Stromal cell of bone marrow (primary cell): ENCODE measurements around the gene SLC6A19.

Experiments used
- DNase-seq: peaks from one replicate; pipeline ENCODE4 v3.0.0-alpha.2; 2012; ENCODE audit warnings: low read depth

The SLC6A19 gene

GRCh38 chr5:1245905-1246576, 44.6 kb downstream of the SLC6A19 start:
- no peak for DNase-seq

GRCh38 chr5:1246711-1247431, 45.5 kb downstream of the SLC6A19 start:
- DNase-seq, result no peak

DNA sequence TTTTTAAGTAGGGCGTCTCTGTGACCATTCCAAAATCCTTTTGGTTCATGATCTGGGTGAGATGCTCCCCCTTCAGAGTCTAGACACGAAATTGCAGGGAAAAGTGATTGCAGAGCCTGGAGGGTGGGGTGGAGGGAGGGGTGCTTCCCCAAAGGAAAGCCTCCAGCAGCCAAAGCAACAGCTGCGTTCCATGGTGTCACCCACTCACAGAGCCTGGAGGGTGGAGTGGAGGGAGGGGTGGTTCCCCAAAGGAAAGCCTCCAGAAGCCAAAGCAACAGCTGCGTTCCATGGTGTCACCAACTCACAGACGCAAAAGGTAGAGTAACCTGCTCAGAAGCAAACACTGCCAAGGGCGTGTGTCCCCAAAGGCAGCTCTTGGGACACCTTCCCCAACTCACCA, 46.4 kb downstream of the SLC6A19 start:
- DNase-seq, result no peak

DNA sequence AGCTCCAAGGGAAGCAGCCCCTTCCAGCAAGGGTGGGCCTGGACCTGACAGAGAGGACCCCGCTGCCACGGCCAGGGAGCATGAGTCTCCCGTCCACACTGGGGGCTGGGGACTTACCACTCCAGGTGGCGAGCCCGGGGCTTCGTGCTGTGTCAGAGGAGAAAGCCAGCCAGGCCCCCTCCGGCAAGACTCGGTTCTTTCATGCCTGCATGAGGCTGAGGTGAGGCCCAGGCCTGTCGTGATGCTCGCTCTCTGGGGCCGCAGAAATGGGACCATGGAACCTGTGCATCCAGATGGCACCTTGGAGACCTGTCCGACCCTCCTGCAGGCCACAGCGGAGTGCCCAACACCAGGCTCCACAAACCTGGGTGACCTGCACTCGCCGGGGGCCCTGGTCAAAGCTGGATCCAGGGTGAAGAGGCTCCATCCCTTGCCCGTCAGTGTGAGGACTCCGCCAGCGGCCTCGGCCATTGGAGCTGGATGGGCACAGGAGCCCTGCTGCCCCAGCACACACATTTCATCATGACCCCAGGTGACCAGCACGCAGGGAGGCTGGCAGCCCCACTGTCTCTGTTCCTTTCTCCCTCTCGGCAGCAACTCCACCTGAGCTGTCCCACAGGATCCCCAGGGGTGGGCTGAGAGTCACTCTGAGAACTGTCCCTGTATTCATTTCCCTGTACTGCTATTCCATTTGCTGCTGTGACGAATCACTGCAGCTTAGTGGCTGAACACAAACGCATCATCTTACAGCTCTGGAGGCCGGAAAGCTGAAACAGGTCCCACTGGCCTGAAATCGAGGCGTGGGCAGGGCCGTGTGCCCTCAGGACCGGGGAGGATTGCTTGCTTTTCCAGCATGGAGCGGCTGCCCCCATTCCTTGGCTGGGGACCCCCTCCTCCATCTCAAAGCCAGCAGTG, 48.2 kb downstream of the SLC6A19 start:
- DNase-seq, result no peak

DNA sequence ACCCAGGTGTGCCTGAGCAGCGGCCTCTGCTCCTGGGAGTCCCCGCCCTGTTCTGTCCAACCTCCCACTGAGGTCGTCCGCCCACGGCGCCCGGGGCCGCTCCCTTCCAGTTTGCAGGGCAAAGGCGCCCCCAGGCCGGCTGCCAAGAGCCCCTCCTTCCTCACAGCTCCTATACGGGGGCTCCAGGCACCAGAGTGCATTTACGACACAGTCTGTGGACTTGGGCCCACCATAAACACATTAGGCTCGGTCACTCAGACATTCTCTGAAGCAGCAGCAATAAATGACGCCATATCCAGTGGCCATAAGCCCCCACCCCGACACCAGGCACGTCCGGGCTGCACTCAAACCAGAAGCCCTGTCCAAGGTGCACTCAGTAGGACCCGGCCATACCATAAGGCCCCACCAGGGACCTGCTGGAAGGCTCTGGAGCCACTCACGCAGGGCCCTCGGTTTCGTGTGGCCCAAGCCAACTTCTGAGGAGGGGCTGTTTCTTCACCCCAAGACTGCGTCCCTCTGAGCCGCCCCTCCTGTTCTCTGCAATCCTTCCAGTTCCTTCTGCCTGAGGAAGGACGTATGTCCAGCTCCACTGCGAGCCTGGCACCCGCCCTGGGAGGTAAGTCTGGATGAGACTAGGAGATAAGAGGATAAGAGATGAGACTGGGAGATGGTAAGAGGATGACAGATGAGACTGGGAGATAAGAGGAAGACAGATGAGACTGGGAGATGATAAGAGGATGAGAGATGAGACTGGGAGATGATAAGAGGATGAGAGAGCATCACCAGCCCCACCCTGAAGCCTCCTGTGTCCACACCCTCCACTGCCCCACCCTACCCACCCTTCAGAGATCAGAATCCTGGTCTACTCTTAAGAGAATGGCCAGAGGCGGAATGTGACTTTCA, 50.5 kb downstream of the SLC6A19 start:
- DNase-seq, result no peak

GRCh38 chr5:1252681-1253080, 51.3 kb downstream of the SLC6A19 start:
- DNase-seq, result no peak

DNA sequence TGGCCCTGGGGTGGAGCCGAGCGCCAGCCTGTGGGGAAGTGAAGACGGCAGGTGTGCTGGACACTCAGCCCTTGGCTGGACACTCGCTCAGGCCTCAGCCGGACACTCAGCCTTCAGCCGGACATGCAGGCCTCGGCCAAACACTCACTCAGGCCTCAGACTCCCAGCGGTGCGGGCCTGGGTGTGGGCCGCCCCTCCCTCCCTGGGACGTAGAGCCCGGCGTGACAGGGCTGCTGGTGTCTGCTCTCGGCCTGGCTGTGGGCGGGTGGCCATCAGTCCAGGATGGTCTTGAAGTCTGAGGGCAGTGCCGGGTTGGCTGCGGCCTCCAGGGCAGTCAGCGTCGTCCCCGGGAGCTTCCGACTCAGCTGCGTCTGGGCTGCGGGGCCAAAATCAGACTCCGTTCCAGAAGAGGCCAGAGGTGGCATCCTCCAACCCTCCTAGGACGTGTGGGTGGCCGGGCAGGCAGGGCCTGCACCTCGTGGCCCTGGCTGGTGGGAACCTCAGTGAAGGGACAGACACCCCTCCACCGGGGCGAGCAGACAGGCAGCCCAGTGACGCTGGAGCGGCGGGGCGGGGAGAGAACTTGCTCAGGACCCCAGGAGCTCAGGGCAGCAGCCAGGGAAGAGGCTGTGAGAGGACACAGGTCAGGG, 52.2 kb downstream of the SLC6A19 start:
- DNase-seq, result no peak

DNA sequence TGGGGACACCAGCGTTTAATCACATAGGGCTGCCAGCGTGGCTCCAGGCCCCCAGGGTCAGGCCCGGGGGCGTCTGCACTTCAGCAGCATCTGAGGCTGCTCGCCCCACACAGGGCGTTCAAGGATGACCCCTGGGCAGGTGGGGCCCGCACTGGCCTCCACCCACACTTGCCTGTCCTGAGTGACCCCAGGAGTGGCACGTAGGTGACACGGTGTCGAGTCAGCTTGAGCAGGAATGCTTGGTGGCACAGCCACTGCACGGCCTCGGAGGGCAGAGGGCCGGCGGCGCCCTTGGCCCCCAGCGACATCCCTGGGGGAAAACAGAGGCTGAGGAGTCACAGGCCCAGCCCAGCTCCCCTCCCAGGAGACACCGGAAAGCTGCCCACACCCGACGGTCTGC, 52.8 kb downstream of the SLC6A19 start:
- no peak for DNase-seq

DNA sequence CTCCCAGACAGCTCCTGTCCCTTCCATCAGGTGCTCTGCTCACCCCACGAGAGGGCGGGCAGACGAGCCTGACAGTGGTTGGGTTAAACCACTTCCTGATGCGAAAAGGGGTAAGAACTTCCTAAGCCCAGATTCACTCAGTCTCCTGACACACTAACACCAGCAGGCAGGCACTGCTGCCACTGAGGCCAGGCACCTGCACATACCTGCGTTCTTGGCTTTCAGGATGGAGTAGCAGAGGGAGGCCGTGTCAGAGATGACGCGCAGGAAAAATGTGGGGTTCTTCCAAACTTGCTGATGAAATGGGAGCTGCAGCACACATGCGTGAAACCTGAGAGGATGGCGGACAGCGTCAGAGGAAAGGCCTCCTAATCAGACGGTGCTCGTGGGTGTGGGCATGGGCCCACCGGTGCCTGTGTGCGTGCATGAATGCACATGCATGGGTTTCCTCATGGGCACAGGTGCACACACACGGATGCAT, 53.7 kb downstream of the SLC6A19 start:
- no peak for DNase-seq

- no peak for DNase-seq
Observed at GRCh38 chr5:1256776-1257175, 55.4 kb downstream of the SLC6A19 start.

DNA sequence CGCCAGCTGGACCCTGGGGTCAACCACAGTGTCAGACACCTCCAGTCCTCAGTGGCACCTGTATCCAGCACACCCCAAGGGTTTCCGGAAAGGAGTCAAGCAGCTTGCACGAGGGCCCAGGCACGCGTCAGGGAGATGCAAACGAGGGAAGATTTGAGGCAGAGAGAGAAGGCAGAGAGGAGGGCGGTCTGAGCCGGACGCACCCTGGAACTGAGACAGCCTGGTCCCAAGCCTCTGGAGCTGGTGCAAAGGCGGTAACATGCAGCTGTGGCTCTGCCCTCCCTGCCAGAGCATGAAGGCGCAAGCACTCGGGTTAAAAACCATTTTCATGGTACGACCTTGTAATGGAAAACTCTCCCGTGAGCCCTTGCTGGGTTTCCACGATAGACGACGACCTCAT, 56.0 kb downstream of the SLC6A19 start:
- no peak for DNase-seq

DNA sequence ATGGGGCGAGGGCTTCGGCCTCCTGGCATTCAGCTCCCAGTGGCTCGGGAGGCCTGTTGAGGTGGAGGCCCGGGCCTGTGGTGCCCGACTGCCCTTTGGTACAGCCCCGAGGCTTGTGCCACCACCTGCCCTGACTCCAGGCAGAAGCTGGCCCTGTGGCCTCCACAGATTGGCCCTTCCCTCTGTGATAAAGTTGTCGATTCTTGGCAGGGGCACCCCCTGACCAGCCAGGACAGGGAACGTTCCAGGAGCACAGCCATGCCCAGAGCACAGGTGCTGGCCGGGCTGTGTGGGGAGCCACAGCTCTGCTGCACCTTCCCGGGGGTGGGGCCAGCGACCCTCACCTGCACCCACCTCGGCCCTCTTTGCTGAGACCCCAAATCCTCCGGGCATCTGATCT, 56.4 kb downstream of the SLC6A19 start:
- DNase-seq, result no peak

- no peak for DNase-seq
Observed at GRCh38 chr5:1259806-1260480, 58.5 kb downstream of the SLC6A19 start.

DNA sequence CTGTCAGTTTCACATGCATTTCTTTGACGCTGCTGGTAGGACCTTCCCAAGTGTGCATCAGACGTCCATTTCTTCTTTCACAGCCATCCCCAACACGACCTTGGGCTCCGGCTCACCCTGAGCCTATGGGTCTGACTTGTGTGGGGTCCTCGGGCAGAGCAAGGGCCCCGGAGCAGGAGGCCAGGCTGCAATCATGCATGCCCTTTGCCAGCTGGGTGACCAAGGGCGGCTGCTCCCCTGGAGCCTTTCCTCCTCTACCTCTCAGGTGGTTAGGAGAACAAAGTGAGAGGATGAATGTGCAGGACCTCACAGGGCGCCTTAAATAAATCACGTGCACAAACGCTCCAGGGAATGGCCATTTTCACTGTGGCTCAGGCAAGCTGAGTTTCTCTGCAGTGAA, 60.2 kb downstream of the SLC6A19 start:
- no peak for DNase-seq

DNA sequence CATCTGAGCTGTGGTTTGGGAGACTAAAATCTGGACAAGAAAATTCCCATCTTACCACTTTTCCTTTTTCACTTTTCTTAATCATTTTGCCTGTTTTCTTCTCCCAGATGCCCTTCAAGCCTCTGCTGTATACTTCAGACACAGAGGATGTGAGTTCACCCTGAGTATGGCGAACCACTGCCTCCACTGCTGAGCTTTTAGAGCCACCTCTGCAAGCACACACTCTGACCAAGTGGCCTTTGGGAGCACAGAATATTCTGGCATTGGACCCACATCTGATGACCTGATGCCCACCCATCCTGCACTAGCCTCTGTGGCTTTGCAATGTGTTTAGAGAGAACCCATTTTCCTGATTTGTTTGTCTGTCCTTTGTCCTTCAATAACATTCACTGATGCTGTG, 61.0 kb downstream of the SLC6A19 start:
- no peak for DNase-seq

DNA sequence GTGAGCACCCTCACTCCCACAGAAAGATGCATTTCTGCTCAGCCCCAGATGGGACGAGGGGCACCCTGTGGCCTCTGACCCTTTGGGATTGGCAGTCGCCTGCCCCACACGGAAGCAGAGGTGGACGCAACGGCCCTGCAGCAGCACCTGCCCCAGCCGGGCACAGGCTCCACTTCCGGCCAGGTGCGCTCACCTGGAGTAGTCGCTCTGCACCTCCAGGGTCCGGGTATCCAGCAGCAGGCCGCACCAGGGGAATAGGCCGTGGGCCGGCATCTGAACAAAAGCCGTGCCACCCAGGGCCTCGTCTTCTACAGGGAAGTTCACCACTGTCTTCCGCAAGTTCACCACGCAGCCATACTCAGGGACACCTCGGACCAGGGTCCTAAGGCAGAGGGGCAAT, 62.8 kb downstream of the SLC6A19 start:
- no peak for DNase-seq

GRCh38 chr5:1265026-1265425, 63.6 kb downstream of the SLC6A19 start:
- DNase-seq, result no peak

DNA sequence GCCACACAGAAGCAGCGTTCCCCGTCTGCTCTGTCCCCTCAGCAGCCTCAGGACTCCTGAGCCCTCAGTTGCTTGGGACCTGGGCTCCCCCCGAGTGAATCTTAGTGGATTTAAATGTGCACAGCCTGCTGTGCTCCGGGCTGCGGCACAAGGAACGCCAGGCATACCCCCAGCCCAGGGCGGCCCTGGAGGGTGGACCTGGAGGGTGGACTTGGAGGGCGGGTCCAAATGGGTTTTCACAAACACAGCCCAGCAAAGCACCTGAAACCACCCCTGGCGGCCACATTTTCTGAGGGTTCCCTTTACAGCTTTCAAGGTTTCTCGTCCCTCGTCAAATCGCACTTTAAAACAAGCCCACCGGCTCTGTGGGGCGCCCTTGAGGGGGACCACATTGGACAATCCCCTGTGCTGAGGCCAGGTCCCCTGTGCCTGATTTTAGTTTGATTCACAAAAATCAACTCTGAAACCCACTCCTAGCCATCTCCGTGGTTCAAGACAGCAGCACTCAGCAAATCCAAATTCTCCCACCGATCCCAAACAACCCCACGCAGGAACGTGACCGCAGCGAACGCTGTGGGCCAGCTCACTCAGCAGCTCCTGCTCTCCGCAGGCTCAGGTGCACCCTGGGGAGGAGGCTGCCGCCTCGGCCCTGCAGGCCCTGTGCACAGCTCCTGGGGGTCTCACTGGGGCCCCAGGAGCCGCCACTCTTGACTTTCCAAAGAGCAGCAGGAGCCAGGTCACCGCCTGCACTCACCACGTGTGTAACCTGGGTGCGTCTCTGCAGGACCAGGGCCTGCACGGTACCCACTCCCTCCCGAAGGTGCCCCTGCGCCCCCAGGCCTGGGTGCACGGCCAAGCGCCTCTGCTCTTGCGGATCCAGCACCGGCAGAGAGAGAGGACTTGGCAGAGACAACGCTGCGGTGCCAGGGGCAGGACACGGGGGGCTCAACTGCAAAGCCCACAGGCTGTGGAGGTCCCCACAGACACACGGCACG, 64.4 kb downstream of the SLC6A19 start:
- DNase-seq, result no peak

- no peak for DNase-seq
Observed at GRCh38 chr5:1266791-1267190, 65.4 kb downstream of the SLC6A19 start.
